IPS-11a (cell line): ENCODE measurements around the gene TMEM43.

Experiments
- H3K4me3 ChIP-seq: one replicate; pipeline ENCODE4 v1.5.1; 2013; ENCODE audit warnings: low read depth, low read length, control low read depth

TMEM43 gene

DNA sequence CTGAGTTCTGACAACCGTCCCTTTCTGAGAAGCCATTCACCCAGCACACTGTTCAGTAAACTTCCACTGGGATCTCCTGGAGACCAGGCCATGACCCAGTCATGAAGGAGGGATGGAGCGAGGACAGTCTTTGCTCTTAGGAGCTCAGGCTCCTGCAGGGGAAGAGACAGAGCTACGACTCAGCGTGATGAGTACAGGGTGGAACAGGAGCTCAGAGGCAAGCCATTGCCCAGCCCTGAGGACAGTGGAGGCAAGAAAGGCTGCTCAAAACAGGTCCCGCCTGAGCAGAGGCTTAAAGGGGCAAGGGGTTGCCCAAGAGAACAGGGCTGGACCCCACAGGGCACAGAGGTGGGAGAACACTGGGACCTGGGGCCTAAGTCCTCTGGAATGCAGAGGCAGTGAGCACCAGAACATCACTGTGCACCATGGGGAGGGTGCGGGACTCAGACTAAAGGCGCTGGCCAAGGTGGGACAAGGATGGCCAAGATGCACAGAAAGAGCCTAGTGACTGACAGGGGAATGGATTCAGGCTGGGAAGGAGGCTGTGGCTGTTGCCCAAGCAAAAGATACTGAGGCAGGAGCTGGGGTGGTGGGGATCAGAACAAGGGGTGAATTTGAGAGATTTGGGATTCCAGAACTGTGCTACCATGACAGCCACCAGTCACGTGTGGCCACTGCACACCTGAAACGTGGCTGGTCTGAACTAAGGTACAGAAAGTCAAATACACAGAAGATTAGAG lies 25.8 kb downstream of the TMEM43 start:
- H3K4me3 ChIP-seq, result no peak overlapping the region

DNA sequence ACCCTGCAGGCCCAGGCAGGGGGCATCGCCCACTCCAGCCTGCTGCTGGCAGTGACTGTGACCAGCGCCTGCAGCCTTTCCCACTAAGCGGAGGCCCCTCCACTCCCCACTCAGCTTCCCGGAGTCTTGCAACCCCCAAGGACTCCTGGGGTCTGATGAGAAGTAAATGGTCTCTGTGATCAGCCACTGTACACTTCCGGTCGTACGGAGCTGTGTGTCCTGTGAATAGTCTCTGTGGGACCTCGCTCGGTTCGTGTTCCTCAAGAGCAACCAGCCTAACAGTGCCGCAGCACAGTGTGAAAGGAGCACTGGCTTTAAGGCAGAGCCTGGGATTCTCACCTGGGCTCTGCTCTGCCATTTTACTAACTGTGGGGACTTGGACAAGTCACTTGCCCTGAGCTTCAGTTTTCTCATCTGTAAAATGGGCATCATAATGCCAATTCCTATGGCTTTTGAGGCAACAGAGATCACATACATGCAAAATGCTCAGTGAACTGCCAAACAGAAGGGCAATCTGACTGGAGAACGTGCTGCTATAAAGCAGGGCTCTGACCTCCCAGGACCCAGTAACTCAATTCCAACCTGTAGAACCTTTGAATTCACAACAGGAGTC lies 26.7 kb downstream of the TMEM43 start:
- H3K4me3 ChIP-seq, result no peak overlapping the region

DNA sequence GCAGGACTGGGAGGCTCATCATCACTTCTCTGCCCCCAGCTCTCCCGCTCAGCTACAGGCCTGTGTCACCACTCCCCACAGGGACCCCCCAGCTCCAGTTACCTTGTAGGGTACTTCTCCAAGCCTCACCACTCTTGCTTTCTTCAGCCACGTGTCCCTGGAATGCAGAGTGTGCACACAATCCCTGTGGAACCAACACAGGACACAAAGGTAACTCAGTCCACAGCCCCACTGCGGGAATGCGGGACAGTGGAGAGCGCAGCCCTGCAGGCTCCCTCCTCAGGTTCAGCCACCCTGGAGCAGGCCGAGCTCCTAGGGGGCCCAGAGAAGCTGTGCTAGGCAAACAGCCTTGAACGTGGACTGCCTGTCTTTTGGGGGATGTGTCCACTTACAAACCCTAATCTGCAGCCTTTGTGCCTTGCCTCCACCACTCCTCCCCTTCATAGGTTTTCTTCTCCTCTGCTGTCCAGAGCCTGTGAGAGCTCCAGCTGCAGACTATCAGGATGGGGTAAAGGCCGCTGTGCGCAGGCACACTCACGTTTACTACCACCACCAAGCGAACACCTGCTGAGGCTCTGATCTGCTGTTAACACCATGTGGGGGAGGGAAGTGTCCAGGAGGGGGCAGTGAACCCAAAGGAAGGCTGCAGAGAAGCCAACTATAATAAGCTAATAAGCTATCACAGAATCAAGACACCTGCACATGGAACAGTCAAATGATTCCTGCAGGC lies 27.5 kb downstream of the TMEM43 start:
- no peak overlapping the region for H3K4me3 ChIP-seq

DNA sequence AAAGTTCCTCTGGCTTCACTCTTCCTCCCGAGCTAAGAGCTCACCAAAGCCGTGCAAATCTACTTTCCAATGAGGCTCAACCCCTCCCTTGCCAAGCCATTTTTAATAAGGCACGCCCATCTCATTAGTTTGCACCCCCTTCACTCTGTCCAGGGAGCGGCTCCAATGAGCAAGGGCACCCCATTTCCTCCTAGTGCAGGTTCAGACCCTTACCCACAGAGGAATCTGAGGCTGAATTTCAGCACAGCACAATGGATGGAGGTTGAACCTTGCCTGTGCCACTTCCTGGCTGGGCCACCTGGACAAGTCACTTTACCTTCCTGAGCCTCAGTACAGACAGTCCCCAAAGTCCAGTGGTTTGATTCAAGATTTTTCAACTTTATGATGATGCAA lies 28.1 kb downstream of the TMEM43 start:
- H3K4me3 ChIP-seq, result no peak overlapping the region

DNA sequence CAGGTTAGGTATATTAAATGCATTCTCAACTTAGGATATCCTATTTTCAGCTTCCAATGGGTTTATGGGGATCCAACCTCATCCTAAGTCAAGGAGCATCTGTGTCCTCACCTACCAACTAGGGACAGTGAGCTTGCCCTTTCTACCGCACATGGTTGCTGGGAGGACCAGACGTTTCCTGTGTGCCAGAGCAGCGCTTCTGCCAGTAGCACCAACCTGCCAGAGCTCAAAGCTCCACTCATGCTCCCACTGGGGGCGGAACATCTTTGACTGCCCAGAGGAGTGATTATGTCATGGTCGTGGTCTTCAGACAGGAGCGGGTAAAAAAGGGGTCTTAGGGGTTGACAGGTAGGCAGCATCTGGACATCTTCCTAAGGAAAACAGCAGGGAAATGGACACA lies 28.8 kb downstream of the TMEM43 start:
- H3K4me3 ChIP-seq, result no peak overlapping the region

DNA sequence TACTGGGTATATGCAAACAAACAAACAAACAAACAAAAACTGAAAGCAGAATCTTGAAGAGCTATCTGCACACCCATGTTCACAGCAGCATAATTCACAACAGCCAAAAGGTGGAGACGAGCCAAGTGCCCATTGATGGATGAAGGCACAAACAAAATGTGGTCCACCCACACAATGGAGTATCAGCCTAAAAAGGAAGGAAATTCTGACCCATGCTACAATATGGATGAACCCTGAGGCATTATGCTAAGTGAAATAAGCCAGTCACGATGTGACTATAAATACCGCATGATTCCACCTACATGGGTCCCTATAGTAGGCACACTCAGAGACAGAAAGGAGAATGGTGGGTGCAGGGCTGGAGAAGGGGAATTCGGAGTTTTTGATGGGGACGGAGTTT lies 29.4 kb downstream of the TMEM43 start:
- no peak overlapping the region for H3K4me3 ChIP-seq

DNA sequence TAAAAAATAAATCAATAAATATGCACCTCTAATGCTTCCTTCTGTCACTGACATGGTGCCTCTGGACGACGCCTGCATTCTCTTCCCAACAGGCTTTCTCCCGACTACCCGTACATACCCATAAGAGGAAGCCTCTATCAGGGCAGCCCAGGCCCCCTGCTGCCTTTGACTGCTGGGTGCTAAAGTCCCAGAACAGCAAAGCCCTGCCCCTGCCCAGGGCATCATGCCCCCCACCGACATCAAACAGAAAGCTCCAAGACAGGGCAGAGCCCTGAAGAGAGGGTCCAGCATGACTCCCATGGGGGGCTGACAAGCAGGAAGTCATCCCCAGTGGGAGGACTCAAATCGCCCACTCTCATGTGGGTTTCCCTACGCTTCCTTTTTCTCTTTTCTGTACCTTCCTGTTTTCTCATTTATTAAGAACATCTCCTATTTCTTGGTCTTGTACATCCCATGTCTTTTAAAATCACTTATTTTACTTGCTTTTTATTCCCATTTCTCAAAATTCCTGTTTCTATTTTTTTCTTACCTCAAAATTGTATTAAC lies 30.1 kb downstream of the TMEM43 start:
- H3K4me3 ChIP-seq, result no peak overlapping the region

DNA sequence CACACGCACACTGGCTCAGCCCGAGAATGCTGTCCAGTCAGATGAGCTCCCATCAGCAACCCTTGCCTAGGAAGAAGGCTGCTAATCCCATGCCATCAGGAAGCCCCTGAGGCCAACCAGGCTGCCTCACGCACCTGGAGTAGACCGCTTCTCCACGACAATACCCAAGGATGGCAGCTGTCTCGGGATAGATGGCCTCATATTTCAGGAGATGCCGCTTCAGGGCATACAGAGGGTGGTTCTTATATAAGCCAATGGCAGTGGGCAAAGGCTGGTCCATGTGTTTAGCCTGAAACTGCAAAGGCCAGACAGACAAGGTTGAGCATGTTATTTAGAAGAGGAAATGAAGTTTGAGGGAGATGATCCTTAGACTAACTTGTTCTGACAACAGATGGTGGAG lies 31.3 kb downstream of the TMEM43 start:
- no peak overlapping the region for H3K4me3 ChIP-seq

DNA sequence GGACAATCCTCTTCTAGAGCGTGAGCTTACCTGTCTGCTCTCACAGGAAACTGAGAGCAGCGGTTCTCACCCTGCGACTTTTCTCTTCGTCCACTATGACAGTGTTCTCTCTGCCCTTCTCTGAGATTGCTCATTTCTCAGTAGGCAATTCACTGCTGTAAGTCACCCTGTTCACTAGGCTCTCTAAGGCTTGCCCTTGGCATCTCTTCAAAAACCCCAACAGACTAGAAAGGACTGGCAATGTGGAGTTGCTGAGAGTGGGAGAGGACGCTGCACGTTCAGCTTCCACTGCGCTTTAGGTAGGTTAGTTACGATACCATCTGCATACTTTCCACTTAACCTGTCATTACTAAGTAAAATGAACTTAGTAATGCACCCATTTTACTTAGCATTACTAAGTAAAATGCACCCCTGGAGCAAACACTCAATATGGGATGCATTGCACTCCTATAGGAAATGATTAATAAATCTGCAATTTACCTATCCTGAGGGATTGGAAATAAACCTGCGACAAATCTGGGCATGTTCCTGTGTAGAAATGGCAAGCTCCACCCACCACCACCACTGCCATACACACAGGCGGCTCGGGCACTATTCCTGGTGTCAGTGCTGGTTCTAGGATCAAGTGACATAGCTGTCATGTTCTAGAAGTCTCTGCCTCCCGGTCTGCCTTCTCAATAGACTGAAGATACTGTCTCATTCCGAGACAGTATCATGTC lies 32.1 kb downstream of the TMEM43 start:
- H3K4me3 ChIP-seq, result no peak overlapping the region

DNA sequence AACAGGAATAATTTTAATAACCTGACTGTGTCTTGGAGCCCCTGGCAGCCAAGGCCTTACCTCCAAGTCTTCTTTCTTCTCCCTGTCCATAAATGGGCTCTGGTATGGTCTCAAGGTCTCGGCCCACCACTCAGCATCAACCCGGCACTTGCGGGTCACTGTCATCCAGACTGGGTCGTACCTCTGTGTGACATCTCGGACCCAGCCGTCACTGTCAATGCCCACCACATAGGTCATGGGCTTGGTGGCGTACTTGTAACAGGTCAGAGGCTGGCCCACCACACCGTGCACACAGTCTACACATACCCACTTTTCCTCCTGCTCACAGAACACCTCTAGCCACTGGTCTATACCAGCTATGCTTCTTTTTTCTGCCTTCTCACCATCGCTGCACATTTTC lies 33.1 kb downstream of the TMEM43 start:
- no peak overlapping the region for H3K4me3 ChIP-seq

DNA sequence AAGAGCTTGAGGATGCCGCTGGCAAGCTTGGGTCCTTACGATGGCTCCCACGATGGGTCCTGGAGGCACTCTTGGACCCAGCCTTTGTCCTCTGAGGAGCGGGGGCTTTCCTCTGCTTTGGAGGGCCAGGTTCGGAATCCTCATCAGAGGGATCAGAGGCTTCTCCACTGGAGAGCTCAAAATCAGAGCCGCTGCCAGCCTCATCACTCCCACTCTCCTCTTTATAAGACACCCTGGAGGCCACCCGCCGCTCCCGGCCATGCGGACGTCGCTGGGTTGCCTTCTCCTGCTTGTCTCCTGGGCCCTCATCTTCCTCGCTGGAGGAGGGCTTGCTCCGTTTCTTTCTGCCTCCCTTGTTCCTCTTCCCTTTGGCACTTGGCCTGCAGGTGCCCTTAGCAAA lies 33.5 kb downstream of the TMEM43 start:
- no peak overlapping the region for H3K4me3 ChIP-seq

DNA sequence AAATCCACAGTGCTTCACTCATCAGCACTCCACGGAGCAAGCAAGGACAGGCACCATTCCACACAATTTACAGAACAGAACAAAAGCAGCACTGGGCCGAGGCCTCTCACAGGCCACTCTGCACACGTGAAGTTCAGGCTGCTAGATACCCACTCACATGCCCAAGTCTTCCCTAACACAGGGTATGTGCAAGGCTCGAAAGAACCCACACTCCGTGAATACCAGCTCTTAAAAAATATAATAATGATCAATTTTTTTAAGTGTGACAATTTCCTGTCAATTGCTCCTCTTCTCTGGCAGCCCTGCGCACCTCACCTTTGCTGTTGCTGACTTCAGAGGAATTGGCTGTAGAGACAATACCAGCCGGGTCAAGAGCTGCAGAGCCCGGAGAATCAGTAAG lies 34.6 kb downstream of the TMEM43 start:
- H3K4me3 ChIP-seq, result no peak overlapping the region

DNA sequence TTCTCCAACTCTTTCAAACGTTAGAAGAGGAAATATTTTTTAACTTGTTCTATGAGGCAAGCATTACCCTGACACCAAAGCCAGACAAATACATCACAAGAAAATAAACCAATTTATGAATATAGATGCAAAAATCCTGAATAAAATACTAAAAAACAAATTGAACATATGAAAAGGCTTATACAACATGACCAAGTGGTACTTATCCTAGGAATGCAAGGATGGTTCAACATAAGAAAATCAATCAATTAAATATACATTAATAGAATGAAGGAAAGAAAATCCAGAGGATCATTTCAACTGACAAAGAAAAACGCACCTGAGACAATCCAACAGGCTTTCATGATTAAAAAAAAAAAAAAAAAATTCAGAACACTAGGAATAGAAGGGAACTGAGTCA lies 36.4 kb downstream of the TMEM43 start:
- no peak overlapping the region for H3K4me3 ChIP-seq

DNA sequence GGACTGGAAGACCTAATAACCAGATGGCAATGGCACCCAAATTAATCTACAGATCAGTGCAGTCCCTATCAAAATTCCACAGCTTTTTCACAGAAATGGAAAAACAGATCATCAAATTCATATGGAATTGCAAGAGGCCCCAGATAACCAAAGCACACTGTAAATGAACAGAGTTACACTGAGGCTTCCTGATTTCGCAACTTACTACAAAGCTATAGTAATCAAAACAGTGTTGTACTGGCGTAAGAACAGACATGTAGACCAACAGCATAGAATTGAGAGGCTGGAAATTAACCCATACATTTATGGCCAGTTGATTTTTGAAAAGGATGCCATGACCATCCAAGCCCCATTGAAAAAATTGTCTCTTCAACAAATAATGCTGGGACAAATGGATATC lies 37.3 kb downstream of the TMEM43 start:
- no peak overlapping the region for H3K4me3 ChIP-seq

DNA sequence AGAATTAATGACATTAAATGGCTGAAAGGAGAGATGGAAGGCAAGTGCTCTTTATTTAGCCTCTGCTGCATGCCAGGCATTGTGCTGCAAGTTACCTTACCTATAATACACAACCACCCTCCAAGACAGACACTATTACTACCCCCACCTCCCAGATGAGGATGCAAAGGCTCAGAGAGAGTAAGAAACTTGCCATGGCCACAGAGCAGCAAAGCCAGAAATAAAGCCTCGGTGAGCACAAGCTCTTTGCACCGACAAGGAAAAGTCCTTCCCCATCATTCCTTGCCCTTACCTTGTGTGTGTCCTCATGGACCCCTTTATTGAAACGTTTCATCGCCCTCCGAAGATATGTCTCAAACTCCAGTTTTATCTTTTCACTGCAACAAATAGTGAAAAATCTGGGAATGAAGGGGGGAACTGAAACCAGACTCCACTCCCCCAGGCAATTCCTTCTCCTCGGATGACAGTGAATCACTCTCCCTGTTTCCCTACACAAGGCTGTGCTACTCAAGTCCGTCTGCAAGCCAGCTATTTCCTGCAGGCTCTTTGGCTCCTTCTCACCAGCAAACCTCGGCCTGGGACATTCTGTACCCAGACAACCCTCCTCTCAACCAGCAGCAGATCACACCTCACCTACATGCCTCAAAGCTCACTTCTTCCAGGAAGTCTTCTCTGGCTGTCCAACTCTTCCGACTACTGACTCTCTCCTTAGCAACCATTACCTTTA lies 42.2 kb downstream of the TMEM43 start:
- no peak overlapping the region for H3K4me3 ChIP-seq

DNA sequence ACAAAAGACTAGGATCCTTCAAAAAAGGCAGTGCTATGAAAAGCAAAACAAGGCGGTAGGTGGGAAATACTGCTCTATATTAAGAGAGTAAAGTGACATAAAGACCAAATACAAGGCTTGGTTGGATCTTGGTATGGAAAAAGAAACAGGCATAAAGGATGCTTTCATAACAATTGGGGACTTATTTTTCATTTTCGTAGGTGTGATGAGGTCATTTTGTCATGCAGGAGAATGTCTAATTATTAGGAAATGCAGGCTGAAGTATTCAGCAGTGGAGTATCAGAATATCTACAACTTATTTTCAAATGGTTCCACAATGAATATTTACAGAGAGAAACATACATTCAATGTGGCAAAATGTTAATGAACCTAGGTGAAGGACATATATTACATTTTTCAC lies 44.6 kb downstream of the TMEM43 start:
- no peak overlapping the region for H3K4me3 ChIP-seq

DNA sequence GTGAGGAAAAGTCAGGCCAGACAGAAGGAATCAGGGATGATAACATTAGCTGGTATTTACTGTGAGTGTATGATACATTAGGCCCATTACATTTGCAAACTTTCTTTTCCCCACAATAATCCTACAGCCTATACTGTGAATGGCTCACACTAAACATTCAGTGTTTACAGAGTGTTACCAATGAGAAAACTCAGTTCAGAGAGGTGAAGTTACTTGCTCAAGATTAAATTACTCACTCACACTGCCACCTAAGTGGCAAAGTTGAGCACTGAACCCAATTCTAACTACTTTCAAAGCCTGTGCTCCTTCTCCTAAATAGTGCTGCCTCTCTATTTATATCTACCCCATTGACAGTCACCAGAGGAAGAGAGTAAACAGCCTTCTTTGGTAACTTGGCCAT lies 45.0 kb downstream of the TMEM43 start:
- no peak overlapping the region for H3K4me3 ChIP-seq

DNA sequence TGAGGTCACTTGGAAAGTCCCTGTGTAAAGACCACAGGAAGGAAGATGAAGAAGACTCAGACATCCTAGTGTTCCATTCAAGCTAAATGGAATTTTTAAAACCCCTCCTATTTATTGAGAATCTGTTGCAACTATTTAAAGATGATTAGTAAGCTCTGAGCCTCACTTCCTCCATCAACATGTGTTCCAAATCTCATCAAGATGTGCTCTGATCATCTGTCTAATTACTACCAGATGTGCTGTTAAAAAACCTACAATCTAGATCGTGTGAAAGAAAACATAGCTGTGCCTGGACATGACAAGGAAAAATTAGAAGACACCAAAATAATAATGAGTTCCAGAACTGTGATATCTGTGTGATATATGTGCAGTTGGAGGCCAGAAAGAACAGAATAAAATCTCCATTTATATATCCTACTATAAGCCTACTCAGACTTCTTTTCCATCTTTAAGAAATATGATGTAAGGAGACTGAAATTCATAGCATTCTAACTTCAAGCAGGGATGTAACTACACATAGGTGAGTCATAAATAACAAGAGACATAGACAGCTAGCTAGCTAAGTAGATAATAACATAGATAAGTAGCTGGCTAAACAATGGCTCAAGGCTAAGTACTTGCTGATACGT lies 45.8 kb downstream of the TMEM43 start:
- no peak overlapping the region for H3K4me3 ChIP-seq

DNA sequence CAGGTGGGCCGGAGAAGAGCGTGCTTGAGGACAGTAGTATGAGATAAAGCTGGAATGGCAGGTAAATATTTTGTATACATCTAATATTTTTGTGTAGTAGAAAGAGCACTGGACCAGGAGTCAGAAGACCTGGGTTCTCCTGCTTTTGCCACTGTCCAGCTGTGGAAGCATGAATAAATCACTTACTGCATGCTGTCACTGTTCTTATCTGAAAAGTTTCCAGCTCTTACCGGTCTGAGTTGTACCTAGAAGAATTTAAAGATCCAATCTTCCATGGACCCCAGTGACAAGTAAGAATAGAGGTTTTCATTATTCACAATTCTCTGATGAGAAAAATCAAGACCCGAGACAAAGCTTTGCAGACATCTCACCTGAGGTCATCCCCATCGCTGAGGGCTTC lies 47.6 kb downstream of the TMEM43 start:
- no peak overlapping the region for H3K4me3 ChIP-seq

DNA sequence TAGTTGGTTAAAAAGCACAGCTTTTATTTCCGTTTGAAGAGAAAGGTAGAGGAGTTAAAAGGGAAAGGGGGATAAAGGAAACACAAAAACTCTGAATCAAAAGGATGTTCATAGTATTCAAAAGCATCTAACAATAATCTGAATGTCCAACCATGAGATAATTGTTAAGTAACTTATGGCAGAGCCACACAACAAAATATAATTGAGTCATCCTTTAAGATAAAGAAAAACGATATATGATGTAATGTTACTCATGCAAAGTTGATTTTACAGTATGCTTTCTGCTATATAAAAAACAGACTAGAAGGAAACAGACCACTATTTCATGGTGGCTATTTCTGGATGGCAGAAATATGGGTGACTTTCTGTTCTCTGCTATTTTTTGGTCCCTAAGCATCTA lies 49.6 kb downstream of the TMEM43 start:
- H3K4me3 ChIP-seq, result no peak overlapping the region
